NCI-H82 treated with DMSO at 0.1 percent for 48 hours (cell line): ENCODE results near the gene WARS2.

Experiments used
- DNase-seq: peaks from one replicate; lab custom pipeline; 2025; ENCODE audit not compliant: unreplicated experiment; lab: John Stamatoyannopoulos, UW

Gene WARS2

DNA sequence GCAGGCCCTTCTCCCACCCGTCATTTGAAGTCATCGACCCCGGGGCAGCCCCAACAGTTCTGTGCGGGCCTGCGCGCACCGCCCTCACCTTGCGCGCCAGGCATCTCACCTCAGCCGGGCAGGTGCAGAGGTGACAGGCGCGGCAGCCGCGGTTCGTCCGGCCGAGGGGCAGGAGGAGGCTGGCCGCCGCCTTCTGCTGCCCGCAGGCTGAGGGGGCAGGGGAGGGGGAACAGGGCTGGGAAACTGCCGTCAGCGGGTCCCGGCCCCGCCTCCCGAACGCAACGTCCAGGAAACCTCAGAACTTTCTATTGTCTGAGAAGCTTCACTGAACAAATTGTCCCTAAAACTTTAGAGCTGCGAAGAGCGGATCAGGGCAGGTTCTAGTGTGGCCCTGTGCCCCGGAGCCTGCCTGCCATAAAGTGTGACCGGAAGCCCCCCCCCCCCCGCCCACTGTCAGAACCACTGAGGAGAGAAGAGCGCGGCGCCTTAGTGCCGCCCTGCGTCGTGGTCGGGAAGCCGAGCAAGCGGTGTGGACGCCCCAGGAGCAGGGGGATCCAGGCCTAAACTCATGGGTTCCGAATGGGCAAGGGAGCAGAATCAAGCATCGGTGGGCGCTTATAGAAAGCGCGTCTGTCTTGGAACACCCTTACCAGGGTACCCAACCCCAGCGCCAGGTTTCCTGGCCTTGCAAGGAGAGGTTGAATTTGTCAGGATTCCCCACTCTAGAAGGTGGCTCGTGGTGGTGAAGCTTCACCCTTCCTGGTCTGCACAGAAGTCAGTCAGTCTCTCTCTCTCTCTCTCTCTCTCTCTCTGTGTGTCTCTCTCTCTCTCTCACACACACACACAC lies 139.0 kb downstream of the WARS2 start:
- no peak for DNase-seq

DNA sequence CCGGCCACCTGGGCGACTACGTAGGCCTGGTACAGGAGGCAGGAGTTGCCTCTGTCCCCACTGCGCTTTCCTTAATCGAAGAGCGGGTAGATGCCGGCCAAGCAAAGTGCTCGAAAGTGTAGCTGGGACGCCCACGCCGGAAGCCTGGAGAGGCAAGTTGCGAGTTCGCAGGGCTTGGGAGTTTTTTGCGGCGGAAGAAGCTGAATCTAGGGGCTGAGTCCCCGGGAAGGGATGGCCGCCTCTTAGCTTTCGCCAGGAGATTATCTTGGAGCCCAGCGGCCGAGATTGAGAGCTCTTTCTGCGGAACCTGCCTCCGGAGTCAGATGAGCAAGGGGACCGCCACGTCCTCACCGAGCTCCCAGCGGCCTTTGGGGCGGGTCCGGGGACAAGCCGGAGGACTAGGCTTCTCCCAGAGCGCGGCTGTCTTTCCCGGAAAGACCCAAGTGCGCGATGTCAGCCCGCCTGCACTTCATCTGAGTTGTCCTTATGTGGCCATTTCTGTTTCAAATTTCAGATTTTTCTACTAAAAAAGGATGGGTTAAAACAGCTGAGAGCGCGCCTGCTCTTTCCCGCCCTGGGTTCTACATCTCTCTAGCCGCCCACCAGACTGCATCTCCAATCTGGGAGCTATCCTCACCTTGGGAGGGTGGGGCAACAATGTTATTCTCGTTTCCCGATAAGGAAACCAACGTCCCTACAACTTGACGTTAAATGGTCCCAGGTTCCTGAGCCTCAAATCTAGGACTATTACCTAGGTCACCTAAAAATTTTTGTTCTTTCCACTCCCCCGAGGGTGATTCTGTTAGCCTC lies 139.9 kb downstream of the WARS2 start:
- DNase-seq, result no peak

GRCh38 chr1:118999348-119000071 lies 140.9 kb downstream of the WARS2 start:
- no peak for DNase-seq

- DNase-seq, result no peak
Observed at GRCh38 chr1:118998171-118998570, 142.3 kb downstream of the WARS2 start.

GRCh38 chr1:118997225-118997624 lies 143.2 kb downstream of the WARS2 start:
- no peak for DNase-seq

GRCh38 chr1:118995312-118996016 lies 145.0 kb downstream of the WARS2 start:
- DNase-seq, result no peak

GRCh38 chr1:118993700-118994026 lies 146.8 kb downstream of the WARS2 start:
- DNase-seq, result no peak

DNA sequence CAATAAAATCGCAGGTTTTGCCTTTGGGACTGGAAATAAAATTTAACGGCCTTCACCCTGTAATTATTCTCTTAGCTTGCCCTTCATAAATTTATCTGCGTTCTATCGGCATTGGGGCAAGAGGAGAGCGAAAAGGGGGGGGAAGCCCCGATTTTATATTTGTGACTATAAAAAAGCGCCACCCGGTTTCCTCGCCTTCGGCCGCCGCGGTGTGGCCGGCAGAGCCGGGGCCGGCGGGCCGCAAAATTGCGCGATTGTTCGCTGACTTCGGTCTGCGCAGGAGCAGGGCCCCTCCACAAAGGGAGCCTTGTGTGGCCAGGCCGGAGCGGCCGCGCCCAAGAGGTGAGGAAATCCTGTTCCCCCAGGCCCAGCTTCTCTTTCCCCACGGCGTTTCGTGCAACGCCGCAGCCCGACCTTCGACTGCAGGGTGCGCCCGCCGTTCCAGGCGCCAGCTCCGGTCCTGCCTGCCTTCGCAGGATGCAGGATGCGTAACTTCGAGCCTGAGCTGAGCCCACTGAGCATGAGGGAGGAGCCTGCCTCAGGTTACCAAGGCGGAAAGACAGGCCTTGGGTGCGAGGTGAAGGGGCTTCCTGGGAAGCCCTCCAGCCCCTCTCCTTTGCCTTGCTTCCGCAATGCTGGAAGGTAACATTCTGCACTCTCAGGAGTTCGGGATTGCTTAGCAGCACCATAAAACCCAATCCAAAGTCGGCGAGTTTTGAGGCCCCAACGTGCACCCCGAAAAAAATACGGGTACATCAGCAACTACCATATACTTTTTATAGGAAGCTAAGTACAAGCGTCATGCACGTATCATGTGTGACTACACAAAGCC lies 147.4 kb downstream of the WARS2 start:
- DNase-seq, result no peak

GRCh38 chr1:118992237-118992825 lies 148.1 kb downstream of the WARS2 start:
- DNase-seq, result no peak

- DNase-seq, result no peak
Observed at GRCh38 chr1:118991448-118991847, 149.0 kb downstream of the WARS2 start.

DNA sequence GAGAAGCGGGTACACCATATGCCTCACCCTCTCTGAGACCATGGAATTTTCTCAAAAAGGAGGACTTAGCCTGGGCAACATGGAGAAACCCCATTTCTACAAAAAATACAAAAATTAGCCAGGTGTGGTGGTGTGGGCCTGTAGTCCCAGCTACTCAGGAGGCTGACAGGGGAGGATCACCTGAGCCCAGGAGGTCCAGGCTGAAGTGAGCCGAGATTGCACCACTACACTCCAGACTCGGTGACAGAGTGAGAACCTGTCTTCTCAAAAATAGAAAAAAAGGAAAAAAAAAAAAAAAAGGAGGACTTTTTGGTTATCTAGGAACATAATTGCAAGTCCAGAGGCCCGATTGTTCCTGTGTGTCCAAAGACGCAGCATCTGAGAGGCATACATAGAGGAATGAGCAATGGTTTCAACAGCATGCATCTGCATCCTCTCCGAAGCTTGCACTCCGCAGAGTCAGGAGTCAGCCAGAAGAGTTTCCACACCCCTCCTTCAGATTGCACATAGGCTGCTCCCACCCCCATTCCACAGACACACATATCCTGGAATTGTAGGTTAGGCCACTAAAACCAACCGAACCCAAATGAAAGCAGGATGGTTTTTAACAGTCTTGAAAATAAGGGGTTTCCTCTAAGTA lies 149.8 kb downstream of the WARS2 start:
- no peak for DNase-seq

- DNase-seq, result no peak
Observed at GRCh38 chr1:118989878-118990378, 150.5 kb downstream of the WARS2 start.

- no peak for DNase-seq
Observed at GRCh38 chr1:118989006-118989815, 151.2 kb downstream of the WARS2 start.

DNA sequence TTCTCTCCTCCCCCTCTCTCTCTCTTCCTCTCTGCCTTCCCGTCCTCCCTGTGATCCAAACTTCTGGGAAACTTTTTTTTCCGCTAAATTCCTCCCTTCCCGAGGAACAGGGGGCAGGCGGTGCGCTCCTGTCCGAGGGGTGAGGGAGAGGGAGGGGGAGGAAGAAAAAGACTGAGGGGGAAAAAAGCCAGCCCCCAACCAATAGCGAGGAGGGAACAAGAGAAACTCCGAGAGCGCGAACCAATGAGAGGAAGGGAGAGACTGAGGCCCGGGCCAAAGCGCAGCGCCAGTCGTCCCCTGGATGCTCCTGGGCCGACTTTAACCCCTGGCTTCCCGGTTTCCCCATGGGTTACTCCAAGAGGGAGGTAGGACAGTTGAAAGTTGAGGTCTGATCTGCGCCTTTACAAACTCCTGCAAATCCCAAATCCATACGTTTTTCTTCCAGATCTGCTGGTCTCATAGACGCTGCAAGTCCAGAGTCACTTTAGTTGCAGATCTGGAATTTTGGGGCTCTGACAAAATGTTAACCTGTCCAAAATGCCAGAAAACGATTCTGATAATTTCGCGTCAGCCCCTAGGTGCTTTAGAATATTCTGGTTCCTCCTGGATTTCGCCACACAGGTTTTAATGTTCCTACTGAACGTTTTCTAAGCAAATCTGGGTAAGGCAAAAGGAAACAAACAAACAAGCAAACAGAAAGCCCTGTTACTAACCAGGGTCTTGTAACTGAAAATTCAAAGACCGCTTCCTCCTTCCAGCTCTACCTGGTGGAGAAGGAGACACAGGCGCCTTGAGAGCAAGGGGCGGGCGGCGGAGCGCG lies 152.1 kb downstream of the WARS2 start, which contains the start of gene TBX15:
TBX15 (minus strand) TSS at position 158 of the 820 bp plus-strand sequence. CDS start 548 bp downstream, outside the sequence.
- no peak for DNase-seq

- no peak for DNase-seq
Observed at GRCh38 chr1:118987468-118988185, 152.8 kb downstream of the WARS2 start.
